Kidney (tissue), 14 donors: Measurements from ENCODE around the gene SYNPO2. TPM values are rescaled to one million over a fixed set of nuclear protein-coding genes. Genes with fewer than 3 reads are reported as not detected.

Experiments used
- DNase-seq, 5 donors: peaks; one replicate each; pipeline ENCODE4 v3.0.0-alpha.2; 2013 to 2020
- FAIRE-seq: peaks from 2 replicates; lab custom pipeline; 2012; peaks lifted over from hg19 to GRCh38; lab: Jason Lieb, UNC
- H3K27ac ChIP-seq, 2 donors: one replicate each; pipeline ENCODE4 v1.7.0; 2013; ENCODE audit warnings: low read depth in 2 of 2, low read length in 2 of 2, inconsistent platforms in 1 of 2
- H3K27me3 ChIP-seq: one replicate; pipeline ENCODE4 v1.7.1; 2013; ENCODE audit warnings: low read length, inconsistent platforms; ENCODE audit not compliant: control insufficient read depth, insufficient read depth
- H3K36me3 ChIP-seq, 3 donors: one replicate each; pipeline versions ENCODE4 v1.7.0 to v1.7.1; 2013; ENCODE audit warnings: low read length in 3 of 3, control low read depth in 1 of 3, inconsistent platforms in 1 of 3; ENCODE audit not compliant: insufficient read depth in 3 of 3, control insufficient read depth in 2 of 3
- H3K4me1 ChIP-seq, 3 donors: one replicate each; pipeline versions ENCODE4 v1.7.0 to v1.7.1; 2013; ENCODE audit warnings: low read length in 3 of 3, inconsistent platforms in 1 of 3, low read depth in 1 of 3; ENCODE audit not compliant: control insufficient read depth in 2 of 3, insufficient read depth in 2 of 3
- H3K4me3 ChIP-seq, 3 donors: one replicate each; pipeline versions ENCODE4 v1.7.0 to v1.8.1; 2013; ENCODE audit warnings: low read length in 3 of 3, control low read depth in 1 of 3, inconsistent platforms in 1 of 3
- H3K9ac ChIP-seq, 3 donors: one replicate each; pipeline versions ENCODE4 v1.7.0 to v1.7.1; 2013; ENCODE audit warnings: low read length in 3 of 3, control low read depth in 1 of 3, inconsistent platforms in 1 of 3
- H3K9me3 ChIP-seq, 3 donors: one replicate each; pipeline versions ENCODE4 v1.7.0 to v1.7.1; 2013; ENCODE audit warnings: low read length in 3 of 3, control low read depth in 1 of 3, inconsistent platforms in 1 of 3; ENCODE audit not compliant: control insufficient read depth in 2 of 3, insufficient read depth in 1 of 3
- intact Hi-C: fragments of 100-400 bp; cut with DNase I; formaldehyde crosslinking; loops from one replicate; pipeline ENCODE4 v1.11.1; 2022
- polyA plus RNA-seq: library from polyadenylated mRNA; stranded (reverse); fragments of 350-450 nt; fragmentation: Illumina TruSeq; extraction: RNeasy Lipid Tissue Mini Kit (QIAGEN cat#74804); gene quantifications from one replicate; pipeline ENCODE4 v1.2.3, GENCODE V29; 2014; ENCODE audit warnings: low read depth, low replicate concordance; ENCODE audit not compliant: insufficient read depth
- total RNA-seq: library from RNA; stranded (reverse); fragmentation: NEBNext Ultra II Directional; extraction: Animal tissue kit (Norgen Biotek cat#: 25700); gene quantifications from one replicate; pipeline ENCODE4 v1.2.1, GENCODE V29; 2021
- TF ChIP-seq, protein P1 (sequence below): IDR thresholded peaks from 3 replicates; pipeline ENCODE4 v1.5.1; 2012; ENCODE audit warnings: mild to moderate bottlenecking, moderate library complexity, borderline replicate concordance; ENCODE audit not compliant: insufficient read depth; ENCODE audit errors: extremely low read depth
- donor health status: control.
- donor health status: control.
- donor health status: control.
- donor health status: control.
- donor health status: control.
- donor health status: DM: yes; HTN: yes; CAD: no.
- donor health status: Normal renal cell carcinoma (clear cell type).

The SYNPO2 gene
- total and polyA plus RNA-seq, 2 donors from 2014 or later: 7.5 to 56.5 TPM

DNA sequence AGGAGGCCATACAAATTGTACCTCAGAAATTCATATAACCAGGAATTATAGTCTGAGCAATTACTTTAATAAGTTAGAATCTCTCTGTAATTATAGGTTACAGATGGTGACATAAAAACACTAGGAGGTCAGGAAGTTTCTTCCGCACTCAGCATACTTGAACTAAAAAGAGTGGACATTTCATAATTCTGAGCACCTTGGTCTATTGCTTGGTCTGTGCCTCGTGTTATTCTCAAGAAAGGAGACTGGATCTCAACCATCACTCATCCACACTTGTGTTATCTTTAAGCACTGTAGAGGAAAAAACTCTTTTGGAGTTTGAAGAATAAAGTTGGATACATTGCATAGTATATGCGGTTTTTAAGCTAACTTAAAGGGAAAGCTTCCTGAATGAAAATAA lies 91.1 kb downstream of the SYNPO2 start:
- H3K27me3 ChIP-seq: no peaks in the 10 kb centered on the region
- DNase-seq (no peak), FAIRE-seq (no peak)
- peaks cover 0 to 4% (median 0%) of the 10 kb centered on the region in 3 donors for H3K4me1 ChIP-seq
- no peaks in the 10 kb centered on the region for H3K9me3 ChIP-seq
- TF ChIP-seq, protein P1, sequence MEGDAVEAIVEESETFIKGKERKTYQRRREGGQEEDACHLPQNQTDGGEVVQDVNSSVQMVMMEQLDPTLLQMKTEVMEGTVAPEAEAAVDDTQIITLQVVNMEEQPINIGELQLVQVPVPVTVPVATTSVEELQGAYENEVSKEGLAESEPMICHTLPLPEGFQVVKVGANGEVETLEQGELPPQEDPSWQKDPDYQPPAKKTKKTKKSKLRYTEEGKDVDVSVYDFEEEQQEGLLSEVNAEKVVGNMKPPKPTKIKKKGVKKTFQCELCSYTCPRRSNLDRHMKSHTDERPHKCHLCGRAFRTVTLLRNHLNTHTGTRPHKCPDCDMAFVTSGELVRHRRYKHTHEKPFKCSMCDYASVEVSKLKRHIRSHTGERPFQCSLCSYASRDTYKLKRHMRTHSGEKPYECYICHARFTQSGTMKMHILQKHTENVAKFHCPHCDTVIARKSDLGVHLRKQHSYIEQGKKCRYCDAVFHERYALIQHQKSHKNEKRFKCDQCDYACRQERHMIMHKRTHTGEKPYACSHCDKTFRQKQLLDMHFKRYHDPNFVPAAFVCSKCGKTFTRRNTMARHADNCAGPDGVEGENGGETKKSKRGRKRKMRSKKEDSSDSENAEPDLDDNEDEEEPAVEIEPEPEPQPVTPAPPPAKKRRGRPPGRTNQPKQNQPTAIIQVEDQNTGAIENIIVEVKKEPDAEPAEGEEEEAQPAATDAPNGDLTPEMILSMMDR: no peak
- intact Hi-C loops: loop anchor here (10.0 kb wide), 1 partner anchor 305 kb away; no protein-coding TSS in a partner anchor
- H3K4me3 ChIP-seq: no peak overlapping the region
- H3K36me3 ChIP-seq: no peaks in the 10 kb centered on the region
- H3K9ac ChIP-seq: no peak overlapping the region
- no peak overlapping the region for H3K27ac ChIP-seq

DNA sequence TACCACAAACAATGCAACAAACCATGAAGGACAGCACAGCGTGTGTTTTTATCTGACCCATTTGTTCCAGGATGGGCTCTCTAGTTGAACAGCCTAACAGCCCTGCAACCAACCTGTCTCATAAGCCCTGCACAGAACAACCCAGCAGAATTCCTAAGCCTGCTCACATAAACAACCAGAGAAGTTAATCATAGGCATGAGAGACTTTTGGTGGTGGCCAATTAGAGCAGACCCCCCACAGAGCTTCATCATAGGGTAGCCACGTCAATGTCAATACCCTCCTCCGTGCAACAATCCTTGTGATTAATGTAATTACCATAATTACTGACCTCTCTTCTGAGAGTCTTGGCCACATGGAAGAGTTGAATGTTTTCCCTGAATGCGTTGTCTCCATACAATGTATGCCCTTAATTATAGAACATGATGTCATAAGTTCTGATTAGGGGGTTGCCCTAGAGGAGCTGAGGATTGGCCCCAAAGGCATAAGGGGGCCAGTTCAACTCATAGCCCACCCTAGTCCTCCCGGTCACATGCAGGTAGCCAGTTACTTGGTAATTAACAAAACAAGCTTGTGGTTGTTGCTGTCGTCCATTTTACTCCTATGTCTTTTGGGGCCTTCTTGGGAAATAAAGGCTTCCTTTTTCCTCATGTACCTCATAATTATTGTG lies 92.7 kb downstream of the SYNPO2 start:
- Histone ChIP-seq H3K27me3 (no peaks in the 10 kb centered on the region), H3K9ac (no peak overlapping the region), H3K9me3 (no peaks in the 10 kb centered on the region), H3K27ac (no peak overlapping the region), H3K36me3 (no peaks in the 10 kb centered on the region), H3K4me3 (no peak overlapping the region), H3K4me1 (no peaks in the 10 kb centered on the region)
- intact Hi-C loops: loop anchor here (10.0 kb wide), 1 partner anchor 303 kb away; no protein-coding TSS in a partner anchor
- DNase-seq (no peak), FAIRE-seq (no peak)
- TF ChIP-seq, protein P1: no peak

- DNase-seq (peak in 4 of 5 donors; percentile 49 to 86 (median 66)), FAIRE-seq (peak; percentile 92)
- TF ChIP-seq, protein P1: peak; percentile 84
- Histone ChIP-seq H3K4me1 (no peaks in the 10 kb centered on the region), H3K9ac (no peak overlapping the region), H3K27me3 (no peaks in the 10 kb centered on the region), H3K27ac (no peak overlapping the region), H3K4me3 (no peak overlapping the region), H3K36me3 (no peaks in the 10 kb centered on the region), H3K9me3 (no peaks in the 10 kb centered on the region)
- intact Hi-C loops: loop anchor here (10.0 kb wide), 1 partner anchor 303 kb away; no protein-coding TSS in a partner anchor
These were observed 93.3 kb downstream of the SYNPO2 start for GRCh38 chr4:118981839-118982381.
